ENCODE data around the gene TMEM88.
"Not testable (repeated sequence)": the region's sequence is repeated elsewhere in the genome, so short reads cannot be mapped to it uniquely, and the experiment has no call there.

TMEM88 gene

DNA sequence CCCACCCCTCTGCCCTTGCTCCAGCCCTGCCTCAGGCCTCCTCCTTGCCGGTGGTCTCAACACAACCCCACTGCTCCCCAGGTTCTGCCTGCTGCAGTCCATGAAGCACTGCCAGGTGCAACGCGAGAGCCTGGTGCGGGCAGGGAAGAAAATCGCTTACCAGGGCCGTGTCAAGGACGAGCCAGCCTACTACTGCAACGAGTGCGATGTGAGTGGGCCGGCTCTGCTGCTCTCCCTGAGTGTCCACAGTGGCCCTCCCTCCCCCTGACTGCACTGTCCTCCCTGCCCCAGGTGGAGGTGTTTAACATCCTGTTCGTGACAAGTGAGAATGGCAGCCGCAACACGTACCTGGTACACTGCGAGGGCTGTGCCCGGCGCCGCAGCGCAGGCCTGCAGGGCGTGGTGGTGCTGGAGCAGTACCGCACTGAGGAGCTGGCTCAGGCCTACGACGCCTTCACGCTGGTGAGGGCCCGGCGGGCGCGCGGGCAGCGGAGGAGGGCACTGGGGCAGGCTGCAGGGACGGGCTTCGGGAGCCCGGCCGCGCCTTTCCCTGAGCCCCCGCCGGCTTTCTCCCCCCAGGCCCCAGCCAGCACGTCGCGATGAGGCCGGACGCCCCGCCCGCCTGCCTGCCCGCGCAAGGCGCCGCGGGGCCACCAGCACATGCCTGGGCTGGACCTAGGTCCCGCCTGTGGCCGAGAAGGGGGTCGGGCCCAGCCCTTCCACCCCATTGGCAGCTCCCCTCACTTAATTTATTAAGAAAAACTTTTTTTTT is 1.8 kb upstream of the TMEM88 start:
- in situ Hi-C loops (cut with MboI; ENCODE audit: low sequenced_read_pairs): no loop called here

DNA sequence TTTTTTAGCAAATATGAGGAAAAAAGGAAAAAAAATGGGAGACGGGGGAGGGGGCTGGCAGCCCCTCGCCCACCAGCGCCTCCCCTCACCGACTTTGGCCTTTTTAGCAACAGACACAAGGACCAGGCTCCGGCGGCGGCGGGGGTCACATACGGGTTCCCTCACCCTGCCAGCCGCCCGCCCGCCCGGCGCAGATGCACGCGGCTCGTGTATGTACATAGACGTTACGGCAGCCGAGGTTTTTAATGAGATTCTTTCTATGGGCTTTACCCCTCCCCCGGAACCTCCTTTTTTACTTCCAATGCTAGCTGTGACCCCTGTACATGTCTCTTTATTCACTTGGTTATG is 1.2 kb upstream of the TMEM88 start:
- in situ Hi-C loops (cut with MboI; ENCODE audit: low sequenced_read_pairs): no loop called here

DNA sequence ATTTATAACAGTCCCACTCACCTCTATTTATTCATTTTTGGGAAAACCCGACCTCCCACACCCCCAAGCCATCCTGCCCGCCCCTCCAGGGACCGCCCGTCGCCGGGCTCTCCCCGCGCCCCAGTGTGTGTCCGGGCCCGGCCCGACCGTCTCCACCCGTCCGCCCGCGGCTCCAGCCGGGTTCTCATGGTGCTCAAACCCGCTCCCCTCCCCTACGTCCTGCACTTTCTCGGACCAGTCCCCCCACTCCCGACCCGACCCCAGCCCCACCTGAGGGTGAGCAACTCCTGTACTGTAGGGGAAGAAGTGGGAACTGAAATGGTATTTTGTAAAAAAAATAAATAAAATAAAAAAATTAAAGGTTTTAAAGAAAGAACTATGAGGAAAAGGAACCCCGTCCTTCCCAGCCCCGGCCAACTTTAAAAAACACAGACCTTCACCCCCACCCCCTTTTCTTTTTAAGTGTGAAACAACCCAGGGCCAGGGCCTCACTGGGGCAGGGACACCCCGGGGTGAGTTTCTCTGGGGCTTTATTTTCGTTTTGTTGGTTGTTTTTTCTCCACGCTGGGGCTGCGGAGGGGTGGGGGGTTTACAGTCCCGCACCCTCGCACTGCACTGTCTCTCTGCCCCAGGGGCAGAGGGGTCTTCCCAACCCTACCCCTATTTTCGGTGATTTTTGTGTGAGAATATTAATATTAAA is 638 bp upstream of the TMEM88 start:
- in situ Hi-C loops (cut with MboI; ENCODE audit: low sequenced_read_pairs): no loop called here

- in situ Hi-C loops (cut with MboI; ENCODE audit: low sequenced_read_pairs): no loop called here
Measured at GRCh38 chr17:7855660-7856010, 769 bp downstream of the TMEM88 start.

DNA sequence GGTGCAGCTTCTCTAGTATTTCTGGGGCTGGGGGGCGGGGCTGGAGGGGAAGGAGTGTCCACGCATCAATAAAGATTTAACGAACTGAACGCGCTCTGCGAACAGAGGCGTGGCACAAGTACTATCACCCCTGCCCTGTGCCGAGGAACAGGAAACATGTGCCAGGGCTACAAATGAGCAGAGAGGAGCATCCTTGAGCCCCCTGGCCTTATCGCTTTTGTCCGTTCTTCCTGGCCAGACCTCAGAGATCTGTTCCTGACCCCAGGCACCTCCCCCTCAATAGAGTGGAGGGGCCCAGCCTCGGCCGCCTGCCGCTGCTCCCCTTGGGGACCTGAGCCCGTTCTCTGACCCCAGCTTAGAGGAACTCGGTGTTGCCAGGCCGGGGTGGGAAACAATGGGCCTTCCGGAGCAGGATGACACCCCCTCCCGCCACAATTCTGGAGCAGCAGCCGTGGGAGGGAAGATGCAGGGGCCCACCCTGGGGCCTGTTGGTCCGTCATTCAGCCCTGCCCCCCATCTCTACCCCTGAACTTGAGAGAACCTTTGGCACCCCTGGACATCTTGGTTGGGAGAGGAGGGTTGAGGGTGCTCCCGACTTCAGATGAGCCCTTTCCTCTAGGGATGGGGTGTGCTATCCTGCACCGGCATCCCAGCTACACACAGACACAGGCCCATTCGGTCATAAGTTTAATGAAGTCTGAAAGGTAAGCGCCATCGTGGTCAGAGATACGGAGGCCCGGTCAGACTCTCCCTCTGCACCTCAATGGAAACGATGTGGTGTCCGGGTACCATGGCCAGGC is 1.3 kb downstream of the TMEM88 start:
- in situ Hi-C loops (cut with MboI; ENCODE audit: low sequenced_read_pairs): no loop called here

GRCh38 chr17:7856811-7857712 is 2.2 kb downstream of the TMEM88 start, which contains the start of gene NAA38:
Gene NAA38 (minus strand): TSS chr17:7857559. CDS start chr17:7857463, 96 bp downstream.
- in situ Hi-C loops (cut with MboI; ENCODE audit: low sequenced_read_pairs): no loop called here

DNA sequence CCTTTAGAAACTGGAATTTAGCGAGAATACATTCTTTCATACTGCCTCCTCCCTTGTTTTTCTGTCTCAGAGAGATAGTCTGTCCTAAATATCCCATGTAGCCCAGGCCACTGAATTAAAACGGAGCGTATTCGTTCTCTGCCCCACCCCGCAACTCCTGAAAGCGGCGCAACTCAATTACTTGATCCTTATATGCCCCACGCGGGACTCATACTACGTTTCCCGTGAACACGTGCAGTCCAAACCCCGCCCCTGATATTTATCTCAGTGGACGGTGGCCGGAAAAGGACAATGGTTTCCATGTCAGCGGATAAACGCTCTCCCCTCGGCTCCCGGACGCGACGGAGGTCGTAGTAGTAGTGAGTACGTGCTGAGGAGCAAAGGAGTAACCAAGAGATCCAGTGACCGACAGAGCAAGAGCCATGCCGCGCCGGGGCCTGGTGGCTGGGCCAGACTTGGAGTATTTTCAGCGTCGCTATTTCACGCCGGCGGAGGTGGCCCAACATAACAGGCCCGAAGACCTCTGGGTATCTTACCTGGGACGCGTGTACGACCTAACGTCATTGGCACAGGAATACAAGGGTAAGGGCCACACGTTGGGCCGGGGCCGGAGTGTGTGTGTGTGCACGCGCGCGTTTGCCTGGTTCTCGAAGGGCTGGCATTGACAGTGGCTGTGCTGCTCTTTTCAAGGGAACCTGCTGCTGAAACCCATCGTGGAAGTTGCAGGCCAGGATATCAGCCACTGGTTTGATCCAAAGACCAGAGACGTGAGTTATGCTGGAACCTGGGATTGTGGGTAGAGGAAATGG is 3.1 kb downstream of the TMEM88 start, which contains the start of gene CYB5D1:
Gene CYB5D1 (plus strand): TSS at position 291 of the 809 bp plus-strand sequence. CDS start 132 bp downstream, at position 423.
- in situ Hi-C loops (cut with MboI; ENCODE audit: low sequenced_read_pairs): no loop called here

GRCh38 chr17:7858522-7858810 is 3.6 kb downstream of the TMEM88 start:
- in situ Hi-C loops (cut with MboI; ENCODE audit: low sequenced_read_pairs): no loop called here

DNA sequence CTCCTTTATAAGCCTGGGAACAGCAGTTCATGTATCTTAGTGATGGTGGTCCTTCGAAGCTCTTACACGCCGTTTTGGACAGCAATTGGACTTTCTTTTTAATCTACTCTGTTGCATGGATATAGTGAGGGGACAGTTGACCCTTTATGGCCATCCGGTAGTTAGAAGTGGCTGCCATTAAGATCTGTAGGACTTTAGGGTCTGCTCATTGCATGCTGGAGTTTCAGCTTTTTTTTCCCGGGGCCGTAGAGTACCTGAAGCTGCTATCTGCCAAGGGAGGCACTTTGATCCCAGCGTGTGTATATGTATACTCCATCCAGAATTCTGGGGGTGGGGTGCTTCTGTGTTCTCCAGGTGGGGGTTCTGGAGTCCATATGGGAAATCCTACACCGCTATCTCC is 4.2 kb downstream of the TMEM88 start:
- in situ Hi-C loops (cut with MboI; ENCODE audit: low sequenced_read_pairs): no loop called here

GRCh38 chr17:7862692-7863437 is 8.0 kb downstream of the TMEM88 start:
- in situ Hi-C loops (cut with MboI; ENCODE audit: low sequenced_read_pairs): no loop called here

DNA sequence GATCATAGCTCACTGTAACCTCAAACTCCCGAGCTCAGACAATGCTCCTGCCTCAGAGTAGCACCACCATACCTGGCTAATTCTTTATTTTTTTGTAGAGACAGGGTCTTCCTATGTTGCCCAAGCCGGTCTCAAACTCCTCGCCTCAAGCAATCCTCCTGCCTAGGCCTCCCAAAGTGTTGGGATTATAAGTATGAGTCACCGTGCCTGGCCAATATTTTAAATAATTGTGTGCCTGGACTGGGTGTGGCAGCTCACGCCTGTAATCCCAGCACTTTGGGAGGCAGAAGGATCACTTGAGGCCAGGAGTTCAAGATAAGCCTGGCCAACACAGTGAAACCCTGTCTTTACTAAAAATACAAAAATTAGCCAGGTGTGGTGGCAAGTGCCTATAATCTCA is 9.5 kb downstream of the TMEM88 start:
- in situ Hi-C loops (cut with MboI; ENCODE audit: low sequenced_read_pairs): not testable (repeated sequence)

- in situ Hi-C loops (cut with MboI; ENCODE audit: low sequenced_read_pairs): no loop called here
Measured at GRCh38 chr17:7864995-7865650, 10.3 kb downstream of the TMEM88 start.

GRCh38 chr17:7867881-7868329 is 13.0 kb downstream of the TMEM88 start:
- in situ Hi-C loops (cut with MboI; ENCODE audit: low sequenced_read_pairs): no loop called here

DNA sequence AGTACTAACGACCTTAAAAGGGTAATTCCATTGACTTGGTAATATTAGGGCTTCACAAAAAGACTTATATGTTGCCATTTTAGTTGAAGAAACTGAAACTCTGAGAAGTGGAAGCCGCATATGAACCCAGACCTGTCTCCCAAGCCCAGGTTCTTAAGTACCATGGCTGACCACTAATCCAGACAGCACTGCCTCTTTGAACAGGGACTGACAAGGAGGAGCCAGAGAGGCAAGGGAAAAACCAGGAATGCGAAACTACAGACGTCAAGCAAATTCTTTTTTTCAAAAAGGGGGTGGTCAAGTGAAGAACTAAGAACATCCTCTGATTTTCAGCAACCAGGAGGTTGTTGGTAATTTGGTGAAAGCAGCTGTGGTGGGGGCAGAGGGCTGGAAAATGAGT is 18.2 kb downstream of the TMEM88 start:
- in situ Hi-C loops (cut with MboI; ENCODE audit: low sequenced_read_pairs): no loop called here

GRCh38 chr17:7875804-7876370 is 21.0 kb downstream of the TMEM88 start:
- in situ Hi-C loops (cut with MboI; ENCODE audit: low sequenced_read_pairs): no loop called here

DNA sequence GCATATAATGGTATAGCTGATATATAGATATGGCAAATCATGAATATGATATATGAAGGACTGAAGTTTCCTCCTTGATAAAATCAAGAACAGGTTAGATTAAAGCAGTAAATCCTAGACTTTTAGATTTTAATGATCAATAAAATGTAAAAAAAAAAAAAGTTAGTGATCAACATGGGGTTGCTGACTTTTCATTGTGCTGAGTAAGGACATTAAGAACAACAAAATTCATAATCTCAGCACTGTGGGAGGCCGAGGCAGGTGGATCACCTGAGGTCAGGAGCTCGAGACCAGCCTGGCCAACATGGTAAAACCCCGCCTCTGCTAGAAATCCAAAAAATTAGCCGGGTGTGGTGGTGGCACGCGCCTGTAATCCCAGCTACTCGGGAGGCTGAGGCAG is 23.4 kb downstream of the TMEM88 start:
- in situ Hi-C loops (cut with MboI; ENCODE audit: low sequenced_read_pairs): no loop called here

DNA sequence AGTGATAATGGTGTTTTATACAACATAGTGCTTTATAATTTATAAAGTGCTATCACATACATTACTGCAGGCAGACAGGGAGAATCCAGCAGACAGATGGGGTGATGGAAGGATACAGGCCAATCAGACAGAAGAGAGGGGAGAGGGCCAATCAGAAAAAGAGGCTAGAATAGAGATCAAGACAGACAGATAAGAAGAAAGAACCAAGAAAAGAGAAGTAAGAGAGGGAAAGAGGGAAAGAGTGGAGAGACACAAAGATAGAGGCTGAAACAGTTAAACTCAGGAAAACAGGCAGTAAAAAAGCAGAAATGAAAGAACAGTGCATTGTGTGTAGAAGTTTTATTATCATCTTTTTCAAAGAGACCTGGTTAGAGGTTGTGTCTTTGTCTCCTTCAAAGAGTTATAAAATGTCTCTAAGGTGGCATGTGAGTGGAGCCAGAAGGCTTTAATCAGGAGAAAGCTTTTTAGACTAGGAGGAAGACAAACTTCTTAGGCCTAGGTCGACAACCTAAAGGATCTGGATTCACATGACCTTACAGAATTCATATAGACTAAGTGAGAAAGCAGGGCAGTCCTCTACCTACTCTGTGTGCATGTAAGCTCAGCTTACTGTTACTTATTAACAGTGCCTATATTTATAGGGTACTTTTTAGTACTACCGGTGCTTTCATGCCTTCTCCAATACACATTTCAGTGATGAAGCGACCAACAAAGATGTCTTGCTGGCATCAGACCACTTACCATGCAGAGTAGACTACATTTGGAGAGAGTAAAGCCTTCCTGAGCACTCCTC is 25.4 kb downstream of the TMEM88 start:
- in situ Hi-C loops (cut with MboI; ENCODE audit: low sequenced_read_pairs): no loop called here

Data from HL-60/S4 treated with phorbol 12-myristate 13-acetate at 8.2 ng/mL for 4 days and 3 days (cell line).